ENCODE results near the gene BABAM2.

GRCh38 chr2:27844821-27845255 is 45.7 kb upstream of the BABAM2 start:
- TF ChIP-seq CTCF (IDR thresholded peaks at IDR 0.05; ENCODE audit: insufficient read depth, low read depth, low read length) (no peak), EZH2 (IDR thresholded peaks at IDR 0.05; ENCODE audit: insufficient read depth, low read length) (no peak)
